NCI-H1417 treated with DMSO at 0.1 percent for 48 hours (cell line): Measurements from ENCODE around the gene CCDC93.

Source experiments
- DNase-seq: peaks from one replicate; lab custom pipeline; 2025; lab: John Stamatoyannopoulos, UW

Gene CCDC93

GRCh38 chr2:117917223-117917917, 96.5 kb downstream of the CCDC93 start:
- DNase-seq = no peak

GRCh38 chr2:117902933-117903332, 110.9 kb downstream of the CCDC93 start:
- no peak for DNase-seq

GRCh38 chr2:117888897-117889296, 125.0 kb downstream of the CCDC93 start:
- no peak for DNase-seq

GRCh38 chr2:117885308-117885707, 128.6 kb downstream of the CCDC93 start:
- DNase-seq = no peak

- no peak for DNase-seq
Observed at GRCh38 chr2:117879003-117879402, 134.9 kb downstream of the CCDC93 start.

GRCh38 chr2:117875786-117876185, 138.1 kb downstream of the CCDC93 start:
- DNase-seq = no peak
